Endometrial microvascular endothelial cells (primary cell): Measurements from ENCODE around the gene DGKQ. TPM values are rescaled to one million over a fixed set of nuclear protein-coding genes. Genes with fewer than 3 reads are reported as not detected.
"Not testable (repeated sequence)": the region's sequence is repeated elsewhere in the genome, so short reads cannot be mapped to it uniquely, and the experiment has no call there.

Experiments
- in situ Hi-C: cut with HindIII; loops from 2 replicates; pipeline ENCODE4 v1.10.0; 2017; ENCODE audit warnings: low sequenced_read_pairs, low pct_unique_long_range_greater_than_20kb; ENCODE audit errors: inconsistent ontology term
- total RNA-seq: library from RNA; depleted of rRNA; stranded (reverse); fragments of >200 nt; gene quantifications from one replicate; pipeline ENCODE4 v1.2.3, GENCODE V29; 2015; ENCODE audit errors: inconsistent ontology term

Gene DGKQ
- total RNA-seq, 1 donor from 2014 or later = 17.3 TPM

- in situ Hi-C loops = no loop called here
Observed at GRCh38 chr4:945274-946102, 27.9 kb downstream of the DGKQ start.

- in situ Hi-C loops = not testable (repeated sequence)
Observed at GRCh38 chr4:939508-939907, 33.9 kb downstream of the DGKQ start.

GRCh38 chr4:932713-933070, 40.7 kb downstream of the DGKQ start:
- in situ Hi-C loops = loop anchor here (5.0 kb wide), 1 partner anchor 40 kb away; the partner anchor contains the start of gene DGKQ

- in situ Hi-C loops = loop anchor here (5.0 kb wide), 1 partner anchor 40 kb away; the partner anchor contains the start of gene DGKQ
Observed at GRCh38 chr4:931960-932712, 41.2 kb downstream of the DGKQ start, which contains the start of the genes GAK and TMEM175. GAK (minus strand) TSS chr4:932316; CDS start chr4:932187, 129 bp downstream. TMEM175 (plus strand) TSS chr4:932460; CDS start chr4:947740, 15,280 bp downstream.

- in situ Hi-C loops = loop anchor here (5.0 kb wide), 1 partner anchor 41 kb away; the partner anchor contains the start of gene DGKQ
Observed at GRCh38 chr4:931194-931959, 42.0 kb downstream of the DGKQ start.

- in situ Hi-C loops = loop anchor here (5.0 kb wide), 1 partner anchor 41 kb away; the partner anchor contains the start of gene DGKQ
Observed at GRCh38 chr4:930827-931193, 42.6 kb downstream of the DGKQ start.

- in situ Hi-C loops = loop anchor here (5.0 kb wide), 1 partner anchor 42 kb away; the partner anchor contains the start of gene DGKQ
Observed at GRCh38 chr4:930028-930551, 43.3 kb downstream of the DGKQ start.

GRCh38 chr4:929096-929765, 44.1 kb downstream of the DGKQ start:
- in situ Hi-C loops = no loop called here

GRCh38 chr4:927566-927965, 45.8 kb downstream of the DGKQ start:
- in situ Hi-C loops = not testable (repeated sequence)

- in situ Hi-C loops = no loop called here
Observed at GRCh38 chr4:926538-926937, 46.8 kb downstream of the DGKQ start.

GRCh38 chr4:925771-926500, 47.4 kb downstream of the DGKQ start:
- in situ Hi-C loops = no loop called here

- in situ Hi-C loops = no loop called here
Observed at GRCh38 chr4:925171-925570, 48.2 kb downstream of the DGKQ start.

- in situ Hi-C loops = no loop called here
Observed at GRCh38 chr4:924107-925096, 49.0 kb downstream of the DGKQ start.

- in situ Hi-C loops = no loop called here
Observed at GRCh38 chr4:921830-922331, 51.5 kb downstream of the DGKQ start.

- in situ Hi-C loops = not testable (repeated sequence)
Observed at GRCh38 chr4:919004-919680, 54.2 kb downstream of the DGKQ start.

- in situ Hi-C loops = not testable (repeated sequence)
Observed at GRCh38 chr4:918591-918990, 54.8 kb downstream of the DGKQ start.
